Raji (cell line): ENCODE data around the gene CHRNB2.

ENCODE experiments used
- POLR2A ChIP-seq: IDR thresholded peaks from 2 replicates; pipeline ENCODE4 v1.6.1; 2011; ENCODE audit warnings: low read depth, low read length, control low read depth; ENCODE audit not compliant: insufficient read depth

The CHRNB2 gene

GRCh38 chr1:154548028-154548427 lies 19.6 kb upstream of the CHRNB2 start:
- TF ChIP-seq POLR2A: no peak

GRCh38 chr1:154549202-154549770 lies 18.3 kb upstream of the CHRNB2 start:
- TF ChIP-seq POLR2A: no peak

DNA sequence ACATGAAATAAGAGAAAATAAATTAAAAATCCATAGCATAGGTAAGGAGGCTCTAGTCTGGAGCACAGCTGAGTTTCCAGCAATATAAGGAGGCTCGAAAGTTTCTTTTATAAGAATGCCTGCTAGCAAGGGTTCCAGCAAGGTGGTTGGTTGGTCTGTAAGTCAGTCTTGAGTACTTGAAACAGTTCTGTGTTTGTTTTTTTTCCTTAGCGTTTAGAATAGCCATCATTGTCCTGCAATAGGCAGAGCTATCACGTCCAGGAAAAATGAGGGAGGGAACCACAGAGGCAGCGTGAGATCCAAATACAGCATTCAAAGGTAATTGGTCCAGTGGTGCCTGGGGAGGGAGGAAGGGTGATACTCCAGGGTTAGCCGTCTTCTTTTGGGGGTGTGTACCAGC lies 17.5 kb upstream of the CHRNB2 start:
- TF ChIP-seq POLR2A: no peak

- no peak for TF ChIP-seq POLR2A
Observed at GRCh38 chr1:154550657-154551056, 16.9 kb upstream of the CHRNB2 start.

DNA sequence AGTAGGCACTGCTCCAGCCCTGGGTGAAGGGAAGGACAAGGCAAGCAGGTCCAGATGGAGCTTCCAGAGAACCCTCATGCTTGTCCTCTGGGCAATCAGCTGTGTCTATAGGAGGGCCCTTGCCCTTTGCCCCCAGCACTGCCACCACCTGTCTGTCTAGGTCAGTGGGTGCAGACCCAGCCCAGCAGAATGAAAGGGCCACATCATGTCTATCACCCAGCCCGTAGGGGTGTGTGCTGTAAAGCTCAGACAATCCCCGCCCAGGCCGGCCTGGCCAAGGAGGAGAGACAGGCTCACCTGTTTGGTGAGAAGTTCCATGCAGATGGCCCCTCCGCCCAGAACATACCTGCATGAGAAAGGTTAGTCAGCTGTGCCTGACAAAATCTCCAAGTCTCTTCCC lies 16.1 kb upstream of the CHRNB2 start:
- TF ChIP-seq POLR2A: no peak

GRCh38 chr1:154552036-154552435 lies 15.5 kb upstream of the CHRNB2 start:
- no peak for TF ChIP-seq POLR2A

- no peak for TF ChIP-seq POLR2A
Observed at GRCh38 chr1:154553056-154554030, 14.2 kb upstream of the CHRNB2 start.

GRCh38 chr1:154556422-154556821 lies 11.2 kb upstream of the CHRNB2 start:
- no peak for TF ChIP-seq POLR2A

DNA sequence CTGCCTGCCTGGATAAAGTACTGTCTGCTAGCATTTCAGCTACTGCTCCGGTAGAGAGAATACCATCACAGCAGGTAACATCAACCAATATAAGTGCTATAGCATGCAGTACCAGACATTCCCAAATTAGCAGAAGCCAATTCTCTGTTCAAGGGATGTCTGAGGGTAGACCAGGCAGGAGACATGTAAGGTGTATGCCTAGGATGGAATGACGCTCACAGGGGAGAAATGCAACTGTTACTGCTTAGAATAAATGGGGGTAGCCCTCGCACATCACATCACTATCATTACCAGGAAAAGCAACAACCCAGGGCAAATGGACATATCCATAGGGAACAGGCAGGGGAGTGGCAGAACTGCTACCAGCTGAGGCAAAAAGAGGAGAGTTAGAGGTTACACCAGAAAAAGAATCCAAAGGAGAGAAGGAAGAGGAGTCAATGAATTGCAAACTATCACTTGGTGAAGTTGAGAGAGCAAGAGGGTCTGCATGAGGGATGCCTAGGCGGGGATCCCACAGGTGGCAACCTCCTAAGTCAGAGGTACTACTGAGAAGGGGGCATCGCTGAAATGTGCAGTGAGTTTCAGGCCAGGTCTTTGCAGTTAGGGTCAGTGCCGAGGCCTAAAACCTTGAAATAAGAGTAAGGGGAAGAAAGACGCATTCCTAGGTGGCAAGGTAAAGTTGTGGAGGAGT lies 10.2 kb upstream of the CHRNB2 start:
- 0 out of 2 replicates have a peak, but pooled peaks have one; percentile 28 for TF ChIP-seq POLR2A

GRCh38 chr1:154557939-154558719 lies 9.4 kb upstream of the CHRNB2 start, which contains the start of gene UBE2Q1:
TSS of gene UBE2Q1 (minus strand) at chr1:154558662. CDS start at chr1:154558553, 109 bp downstream.
- no peak for TF ChIP-seq POLR2A

- TF ChIP-seq POLR2A: peak; percentile 76
Observed at GRCh38 chr1:154558720-154559465, 8.7 kb upstream of the CHRNB2 start.

DNA sequence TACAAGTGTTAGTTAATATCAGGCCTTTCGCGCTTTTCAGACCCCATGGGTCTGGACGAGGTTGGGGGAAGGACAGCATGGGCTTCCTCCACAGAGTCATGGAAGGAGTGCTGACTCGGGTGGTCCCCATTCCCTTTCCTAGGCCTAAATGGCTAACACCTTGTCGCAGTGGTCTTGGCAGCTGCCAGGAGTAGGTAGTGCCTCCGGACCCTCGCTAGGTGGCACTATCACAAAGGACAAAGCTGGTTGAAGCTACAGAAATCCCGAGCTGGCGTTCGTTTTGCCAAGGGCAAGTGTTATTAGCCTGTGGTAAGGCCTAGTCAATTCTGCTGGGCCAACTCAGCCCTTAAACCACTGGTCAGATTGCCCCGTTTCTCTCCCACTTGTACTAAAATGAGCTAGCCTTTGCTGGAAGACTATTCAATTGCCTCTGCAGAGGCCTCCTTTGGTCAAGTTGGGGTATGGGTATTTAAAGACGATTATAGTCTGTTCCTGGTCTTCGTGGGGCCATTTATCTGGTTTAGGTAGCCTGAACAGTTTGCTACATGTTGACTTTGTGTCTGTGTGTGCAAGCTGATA lies 8.0 kb upstream of the CHRNB2 start:
- TF ChIP-seq POLR2A: no peak

DNA sequence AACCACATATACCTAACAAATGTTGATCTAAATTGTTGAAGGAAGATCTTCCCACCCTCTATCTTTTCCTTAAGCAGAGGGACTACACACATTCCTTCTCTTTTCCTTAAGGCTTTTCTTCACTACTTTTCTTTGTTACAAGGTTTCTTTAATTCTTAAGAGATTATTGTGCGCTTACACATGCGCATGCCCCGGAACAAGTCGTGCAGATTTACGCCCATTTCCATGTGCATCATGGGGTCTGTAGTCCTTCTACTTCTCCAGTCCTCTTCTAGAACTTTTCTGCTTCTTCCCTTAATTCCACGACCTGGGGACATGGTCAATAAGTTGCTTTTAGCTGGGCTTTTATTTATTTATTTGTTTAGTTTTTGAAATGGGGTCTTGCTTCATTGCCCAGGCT lies 1.7 kb upstream of the CHRNB2 start:
- no peak for TF ChIP-seq POLR2A

- TF ChIP-seq POLR2A: no peak
Observed at GRCh38 chr1:154568157-154568815, 708 bp downstream of the CHRNB2 start.
